T-helper 2 cell treated with Interferon-gamma antibody and Interleukin-4, amounts not matched to agents 100 ng/mL and 5 ng/mL, for 36 hours (primary cell): ENCODE measurements around the gene NAA11. TPM values are rescaled to one million over a fixed set of nuclear protein-coding genes. Genes with fewer than 3 reads are reported as not detected.

Experiments used
- total RNA-seq: library from RNA; stranded (reverse); gene quantifications from 2 replicates; pipeline ENCODE4 v1.2.3, GENCODE V29; 2022

Gene NAA11
- total RNA-seq, 1 donor from 2014 or later: not detected

Other genes with a start within 250 kb of the NAA11 start
- not detected in 2 replicates for gene GK2, start 82.2 kb upstream of the NAA11 start, total RNA-seq